Nephron (organoid): ENCODE measurements around the gene PCNX2.

Experiments used
- H3K27ac Mint-ChIP-seq, 3 experiments: 2 replicates each; pipeline ENCODE4 v1.8.0; 2020; ENCODE audit warnings: mixed read lengths in 3 of 3, mild to moderate bottlenecking in 2 of 3, moderate library complexity in 1 of 3
- H3K27me3 Mint-ChIP-seq: 2 replicates; pipeline ENCODE4 v1.8.0; 2021; ENCODE audit warnings: low read depth, mild to moderate bottlenecking, moderate library complexity, mixed read lengths
- H3K36me3 Mint-ChIP-seq: 2 replicates; pipeline ENCODE4 v1.8.0; 2020; ENCODE audit warnings: low read depth, mixed read lengths
- H3K4me1 Mint-ChIP-seq: 2 replicates; pipeline ENCODE4 v1.8.0; 2020; ENCODE audit warnings: mixed read lengths
- H3K4me3 Mint-ChIP-seq, 3 experiments: 2 replicates each; pipeline ENCODE4 v1.8.0; 2020; ENCODE audit warnings: mild to moderate bottlenecking in 3 of 3, mixed read lengths in 3 of 3, moderate library complexity in 2 of 3
- H3K9me3 Mint-ChIP-seq: 2 replicates; pipeline ENCODE4 v1.8.0; 2020; ENCODE audit warnings: mixed read lengths
- TF ChIP-seq, protein P1 (sequence below), 3 experiments: fragments of 200-600 bp; sonication (generic); IDR thresholded peaks; one replicate each; pipeline ENCODE4 v1.5.0; 2021; ENCODE audit warnings: antibody characterized with exemption in 3 of 3; ENCODE audit not compliant: unreplicated experiment in 3 of 3

PCNX2 gene

DNA sequence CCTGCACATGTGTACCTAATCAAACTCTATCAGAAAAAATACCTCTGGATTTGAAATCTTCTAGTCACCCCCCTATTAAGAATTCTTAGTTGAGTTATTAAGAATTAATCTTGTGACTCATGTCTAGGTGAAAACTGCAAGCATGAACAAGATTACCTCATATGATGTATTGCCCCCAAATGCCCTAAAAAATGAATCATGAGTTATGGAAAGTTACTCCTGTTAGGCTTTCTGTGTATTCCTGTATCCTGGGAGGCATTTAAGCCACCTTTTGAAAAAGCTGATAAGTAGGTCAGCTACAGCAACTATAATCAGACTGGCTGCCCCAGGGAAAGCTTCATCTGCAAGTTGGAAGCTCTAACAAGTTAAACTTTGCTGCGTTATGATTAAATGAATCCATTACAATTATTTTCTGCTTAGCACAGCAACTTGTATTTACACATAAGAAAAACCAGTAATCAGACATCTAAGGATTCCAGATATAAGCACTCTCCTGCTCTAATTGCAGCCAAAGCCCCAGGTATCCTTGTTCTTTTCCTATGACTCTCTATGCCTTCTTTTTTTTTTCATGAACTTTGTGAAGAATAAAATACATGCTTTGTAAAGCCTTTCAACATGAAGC is 197.5 kb downstream of the PCNX2 start:
- Mint-ChIP-seq H3K9me3 (no peaks in the 10 kb centered on the region), H3K27me3 (peaks cover 18% of the 10 kb centered on the region), H3K36me3 (no peaks in the 10 kb centered on the region), H3K4me3 (no peak overlapping the region), H3K4me1 (peaks cover 15% of the 10 kb centered on the region), H3K27ac (no peak overlapping the region)
- TF ChIP-seq, protein P1, sequence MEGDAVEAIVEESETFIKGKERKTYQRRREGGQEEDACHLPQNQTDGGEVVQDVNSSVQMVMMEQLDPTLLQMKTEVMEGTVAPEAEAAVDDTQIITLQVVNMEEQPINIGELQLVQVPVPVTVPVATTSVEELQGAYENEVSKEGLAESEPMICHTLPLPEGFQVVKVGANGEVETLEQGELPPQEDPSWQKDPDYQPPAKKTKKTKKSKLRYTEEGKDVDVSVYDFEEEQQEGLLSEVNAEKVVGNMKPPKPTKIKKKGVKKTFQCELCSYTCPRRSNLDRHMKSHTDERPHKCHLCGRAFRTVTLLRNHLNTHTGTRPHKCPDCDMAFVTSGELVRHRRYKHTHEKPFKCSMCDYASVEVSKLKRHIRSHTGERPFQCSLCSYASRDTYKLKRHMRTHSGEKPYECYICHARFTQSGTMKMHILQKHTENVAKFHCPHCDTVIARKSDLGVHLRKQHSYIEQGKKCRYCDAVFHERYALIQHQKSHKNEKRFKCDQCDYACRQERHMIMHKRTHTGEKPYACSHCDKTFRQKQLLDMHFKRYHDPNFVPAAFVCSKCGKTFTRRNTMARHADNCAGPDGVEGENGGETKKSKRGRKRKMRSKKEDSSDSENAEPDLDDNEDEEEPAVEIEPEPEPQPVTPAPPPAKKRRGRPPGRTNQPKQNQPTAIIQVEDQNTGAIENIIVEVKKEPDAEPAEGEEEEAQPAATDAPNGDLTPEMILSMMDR (IDR thresholded peaks at IDR 0.05; ENCODE audit: unreplicated experiment in 3 of 3): no peak

DNA sequence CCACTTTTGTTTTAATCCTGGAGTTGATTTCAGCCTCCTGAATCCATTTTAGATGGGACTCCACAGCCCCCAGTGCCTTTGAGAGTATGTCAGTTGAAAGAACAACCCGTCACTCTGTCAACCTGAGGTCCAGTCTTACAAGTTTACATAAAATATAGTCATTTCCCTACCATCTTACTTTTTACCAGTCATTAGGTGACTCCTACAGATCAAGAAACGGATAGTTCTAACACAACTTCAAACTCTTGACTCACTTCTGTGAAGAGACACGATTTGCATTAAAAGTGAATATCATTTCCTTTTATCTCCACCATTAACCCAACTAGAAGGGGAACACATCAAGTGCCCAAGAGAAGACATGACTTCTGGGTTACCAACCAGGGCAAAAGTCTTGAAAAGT is 198.0 kb downstream of the PCNX2 start:
- Mint-ChIP-seq H3K4me1 (peaks cover 15% of the 10 kb centered on the region), H3K9me3 (no peaks in the 10 kb centered on the region), H3K36me3 (no peaks in the 10 kb centered on the region), H3K4me3 (no peak overlapping the region), H3K27me3 (peaks cover 22% of the 10 kb centered on the region), H3K27ac (no peak overlapping the region)
- TF ChIP-seq, protein P1 (IDR thresholded peaks at IDR 0.05; ENCODE audit: unreplicated experiment in 3 of 3): no peak

DNA sequence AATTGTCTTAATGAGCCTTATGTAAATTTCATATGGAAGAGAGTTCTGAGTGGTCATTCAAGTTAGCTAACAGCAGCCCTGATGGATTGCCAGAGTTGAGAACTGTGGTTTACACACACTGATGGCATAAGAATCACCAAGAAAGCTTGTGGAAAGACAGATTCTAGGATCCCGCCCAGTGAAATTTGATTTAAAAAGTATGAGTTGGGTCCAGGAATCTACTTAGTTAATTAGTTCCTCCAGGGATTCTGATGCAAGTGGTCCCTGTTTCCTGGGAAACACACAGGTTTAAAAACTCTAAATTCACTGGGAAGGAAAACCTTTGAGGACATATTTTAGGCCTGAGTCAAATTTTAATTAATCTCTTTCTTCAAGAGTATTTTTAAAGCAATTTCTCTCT is 200.8 kb downstream of the PCNX2 start:
- Mint-ChIP-seq H3K27ac (no peak overlapping the region), H3K4me1 (peaks cover 29% of the 10 kb centered on the region), H3K4me3 (no peak overlapping the region), H3K27me3 (peaks cover 26% of the 10 kb centered on the region), H3K9me3 (no peaks in the 10 kb centered on the region), H3K36me3 (peaks cover 4% of the 10 kb centered on the region)
- TF ChIP-seq, protein P1 (IDR thresholded peaks at IDR 0.05; ENCODE audit: unreplicated experiment in 3 of 3): no peak

DNA sequence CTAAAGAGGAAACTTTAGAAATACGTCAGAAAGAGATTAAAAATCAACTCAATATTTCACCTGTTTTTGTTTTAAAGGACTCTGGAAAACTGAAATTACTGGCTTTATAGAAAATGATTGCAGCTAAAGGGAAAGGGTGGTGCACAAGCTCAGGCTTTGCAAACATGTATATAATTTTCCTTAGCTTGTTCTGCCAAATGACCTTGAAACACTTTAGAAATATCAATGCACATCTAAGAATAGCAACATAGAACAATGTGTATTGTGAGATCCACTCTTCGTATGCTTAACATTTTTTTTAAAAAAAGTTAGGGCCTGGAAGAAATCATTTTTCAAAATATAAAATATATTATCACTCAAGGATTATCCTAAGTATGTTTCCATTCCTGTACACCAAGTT is 201.3 kb downstream of the PCNX2 start:
- H3K4me3 Mint-ChIP-seq: no peak overlapping the region
- H3K4me1 Mint-ChIP-seq: peaks cover 25% of the 10 kb centered on the region
- H3K27ac Mint-ChIP-seq: no peak overlapping the region
- H3K27me3 Mint-ChIP-seq: peaks cover 28% of the 10 kb centered on the region
- peaks cover 4% of the 10 kb centered on the region for H3K36me3 Mint-ChIP-seq
- no peaks in the 10 kb centered on the region for H3K9me3 Mint-ChIP-seq
- TF ChIP-seq, protein P1 (IDR thresholded peaks at IDR 0.05; ENCODE audit: unreplicated experiment in 3 of 3): no peak

DNA sequence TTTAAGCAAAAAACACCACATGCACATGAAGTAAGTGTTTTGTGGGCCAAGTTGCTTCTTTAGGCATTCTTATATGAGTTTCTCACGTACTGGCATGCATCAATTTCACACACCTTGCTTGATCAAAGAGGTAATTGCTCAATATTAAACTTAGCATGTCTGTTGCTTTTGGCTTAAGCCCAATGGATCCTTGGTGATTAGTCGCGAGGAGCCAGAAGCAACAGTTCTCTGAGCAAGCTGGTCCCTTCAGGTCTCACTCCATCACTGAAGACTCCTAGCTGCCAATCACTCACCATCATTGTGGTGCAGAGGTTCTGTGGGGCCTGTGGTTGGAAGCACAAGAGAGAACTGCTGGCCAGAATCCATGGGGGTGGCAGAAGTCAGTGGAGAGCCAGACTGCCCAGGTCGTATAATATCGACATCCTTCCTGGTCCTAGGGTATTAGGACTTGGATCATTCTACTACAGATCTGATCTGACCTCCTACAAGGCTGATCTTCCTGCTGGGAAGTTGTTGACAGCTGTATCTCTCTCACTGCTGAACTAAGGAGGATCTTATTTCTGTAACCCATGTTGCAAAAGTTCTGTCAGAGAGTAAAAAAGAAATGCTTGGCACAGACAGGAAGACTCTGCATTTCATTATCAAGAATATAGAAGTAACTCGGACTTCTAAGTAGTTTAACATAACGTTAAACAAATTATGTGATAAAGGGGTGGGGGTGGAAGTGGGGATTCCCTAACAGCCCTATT is 204.6 kb downstream of the PCNX2 start:
- Mint-ChIP-seq H3K9me3 (no peaks in the 10 kb centered on the region), H3K4me1 (peaks cover 27% of the 10 kb centered on the region), H3K27me3 (peaks cover 30% of the 10 kb centered on the region), H3K4me3 (no peak overlapping the region), H3K27ac (no peak overlapping the region), H3K36me3 (peaks cover 9% of the 10 kb centered on the region)
- TF ChIP-seq, protein P1 (IDR thresholded peaks at IDR 0.05; ENCODE audit: unreplicated experiment in 3 of 3): no peak

DNA sequence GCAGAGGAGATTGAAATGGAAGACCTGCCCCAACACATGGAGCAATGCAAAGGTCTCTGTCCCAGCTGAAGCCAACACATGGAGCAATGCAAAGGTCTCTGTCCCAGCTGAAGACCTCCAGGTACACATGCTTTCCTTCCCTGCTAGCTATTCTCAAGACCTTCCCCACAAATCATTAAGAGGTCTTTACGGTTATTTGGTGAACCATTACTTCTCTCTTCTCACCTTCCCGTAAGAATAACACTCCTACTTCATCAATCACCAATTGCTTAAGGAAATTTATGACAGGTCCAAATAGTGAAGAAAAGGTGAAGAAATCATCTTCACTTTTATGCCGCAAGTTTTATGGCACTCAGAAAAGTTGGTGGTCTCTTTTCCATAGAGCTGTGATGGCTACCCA is 206.3 kb downstream of the PCNX2 start:
- Mint-ChIP-seq H3K9me3 (no peaks in the 10 kb centered on the region), H3K4me3 (no peak overlapping the region), H3K4me1 (peaks cover 32% of the 10 kb centered on the region), H3K36me3 (peaks cover 12% of the 10 kb centered on the region), H3K27ac (no peak overlapping the region), H3K27me3 (peaks cover 25% of the 10 kb centered on the region)
- TF ChIP-seq, protein P1 (IDR thresholded peaks at IDR 0.05; ENCODE audit: unreplicated experiment in 3 of 3): no peak
